GM12875 (cell line): ENCODE results near the gene CPXM2.

ENCODE experiments used
- H3K4me3 ChIP-seq: one replicate; pipeline ENCODE4 v1.5.1; 2011; ENCODE audit warnings: low read depth, low read length, control low read depth
- TF ChIP-seq, protein P1 (sequence below): IDR thresholded peaks from 2 replicates; pipeline ENCODE4 v1.5.1; 2011; ENCODE audit warnings: low read depth, mild to moderate bottlenecking, control low read depth, inconsistent platforms, low read length, moderate library complexity, borderline replicate concordance; ENCODE audit not compliant: insufficient read depth

The CPXM2 gene

DNA sequence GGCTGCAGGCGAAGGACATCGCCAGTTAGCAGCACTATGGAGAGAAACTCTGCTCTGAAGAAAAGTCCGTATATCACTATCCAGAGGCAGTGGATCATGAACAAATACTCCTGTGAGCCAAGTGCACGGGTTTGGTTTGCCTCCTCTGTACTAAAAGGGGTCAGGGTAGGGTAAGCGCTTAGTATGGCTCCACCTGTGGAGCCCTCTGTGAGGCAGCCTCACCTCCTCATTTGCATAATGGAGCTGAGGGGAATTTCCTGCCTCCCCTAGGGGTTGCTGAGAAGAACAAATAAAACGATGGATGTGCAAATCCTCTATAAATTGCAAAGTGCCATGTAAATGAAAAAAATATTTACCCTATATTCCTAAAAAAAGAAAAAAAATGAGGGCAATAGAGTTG is 162.1 kb downstream of the CPXM2 start:
- TF ChIP-seq, protein P1, sequence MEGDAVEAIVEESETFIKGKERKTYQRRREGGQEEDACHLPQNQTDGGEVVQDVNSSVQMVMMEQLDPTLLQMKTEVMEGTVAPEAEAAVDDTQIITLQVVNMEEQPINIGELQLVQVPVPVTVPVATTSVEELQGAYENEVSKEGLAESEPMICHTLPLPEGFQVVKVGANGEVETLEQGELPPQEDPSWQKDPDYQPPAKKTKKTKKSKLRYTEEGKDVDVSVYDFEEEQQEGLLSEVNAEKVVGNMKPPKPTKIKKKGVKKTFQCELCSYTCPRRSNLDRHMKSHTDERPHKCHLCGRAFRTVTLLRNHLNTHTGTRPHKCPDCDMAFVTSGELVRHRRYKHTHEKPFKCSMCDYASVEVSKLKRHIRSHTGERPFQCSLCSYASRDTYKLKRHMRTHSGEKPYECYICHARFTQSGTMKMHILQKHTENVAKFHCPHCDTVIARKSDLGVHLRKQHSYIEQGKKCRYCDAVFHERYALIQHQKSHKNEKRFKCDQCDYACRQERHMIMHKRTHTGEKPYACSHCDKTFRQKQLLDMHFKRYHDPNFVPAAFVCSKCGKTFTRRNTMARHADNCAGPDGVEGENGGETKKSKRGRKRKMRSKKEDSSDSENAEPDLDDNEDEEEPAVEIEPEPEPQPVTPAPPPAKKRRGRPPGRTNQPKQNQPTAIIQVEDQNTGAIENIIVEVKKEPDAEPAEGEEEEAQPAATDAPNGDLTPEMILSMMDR = no peak
- no peak overlapping the region for H3K4me3 ChIP-seq

- TF ChIP-seq, protein P1 = no peak
- H3K4me3 ChIP-seq = no peak overlapping the region
Observed at GRCh38 chr10:123726836-123727235, 164.8 kb downstream of the CPXM2 start.

DNA sequence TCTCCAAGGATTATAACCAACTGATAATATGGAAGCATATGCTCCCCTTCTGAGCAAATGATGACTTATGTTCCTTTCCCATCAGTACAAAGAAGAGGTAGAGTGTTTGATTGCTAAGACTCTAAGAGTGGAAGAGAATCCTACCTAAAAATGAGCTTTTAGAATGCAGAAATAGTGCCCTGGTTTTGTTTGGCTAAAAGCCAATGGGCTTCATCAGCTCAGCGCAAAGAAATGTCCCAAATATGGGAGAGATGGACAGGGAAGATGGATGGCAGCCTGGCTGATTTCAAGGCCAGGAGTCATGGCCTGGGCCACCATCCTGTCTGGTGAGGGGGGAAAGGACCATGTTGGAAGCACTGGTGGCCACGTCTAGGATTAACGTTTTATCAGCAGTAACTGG is 165.2 kb downstream of the CPXM2 start:
- TF ChIP-seq, protein P1 = no peak
- no peak overlapping the region for H3K4me3 ChIP-seq

DNA sequence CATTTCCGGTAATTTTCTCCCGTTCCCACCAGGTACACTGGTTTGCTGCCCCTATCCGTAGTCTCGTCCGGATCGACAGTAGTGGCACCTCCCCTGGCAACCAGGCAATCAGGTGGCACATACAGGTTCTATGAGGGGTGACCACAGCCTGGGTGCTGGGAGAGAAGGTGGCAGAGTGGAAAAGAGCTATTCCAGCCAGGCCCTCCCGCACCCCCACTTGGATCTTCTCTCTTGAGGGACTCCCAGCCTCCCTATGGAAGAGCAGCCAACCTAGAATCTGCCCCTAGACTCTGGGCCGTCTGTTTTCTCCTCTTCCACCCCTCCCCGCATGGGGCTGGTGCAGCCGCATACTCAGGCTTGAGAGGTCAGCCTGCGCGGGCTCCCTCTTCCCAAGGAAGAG is 166.9 kb downstream of the CPXM2 start:
- TF ChIP-seq, protein P1 = no peak

GRCh38 chr10:123722351-123722750 is 169.3 kb downstream of the CPXM2 start:
- H3K4me3 ChIP-seq = no peak overlapping the region
- TF ChIP-seq, protein P1 = no peak

More for the DNA sequence above, 166.9 kb downstream of the CPXM2 start:
- H3K4me3 ChIP-seq = no peak overlapping the region

DNA sequence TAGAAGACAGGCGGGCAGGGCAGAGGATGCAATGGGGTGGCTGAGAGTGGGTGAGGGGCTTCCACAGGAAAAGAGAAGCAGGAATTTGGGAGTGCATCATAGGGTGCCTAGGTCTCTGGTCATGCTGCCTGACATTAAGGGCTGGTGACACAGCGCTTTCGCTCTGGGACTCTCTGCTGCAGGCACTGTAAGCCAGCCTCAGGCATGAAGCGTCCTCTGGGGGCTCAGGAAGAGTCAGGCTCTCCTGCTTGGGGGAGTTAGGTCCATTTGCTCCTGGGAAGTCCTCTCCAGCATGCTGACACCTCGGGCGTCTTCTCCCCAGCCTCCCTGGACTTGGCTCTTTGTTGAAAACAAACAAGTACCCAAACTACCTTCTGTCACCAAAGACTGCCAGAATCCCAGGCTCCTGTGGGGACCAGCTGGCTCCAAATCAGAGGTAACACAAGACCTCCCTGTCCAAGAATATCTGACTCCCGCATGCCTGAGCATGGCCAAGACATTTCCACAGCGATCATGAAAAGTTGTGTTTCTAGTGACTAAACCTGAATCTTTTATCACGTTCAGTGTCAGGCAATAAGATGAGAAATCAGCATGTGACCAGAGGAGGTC is 170.1 kb downstream of the CPXM2 start:
- H3K4me3 ChIP-seq = no peak overlapping the region
- TF ChIP-seq, protein P1 = no peak

DNA sequence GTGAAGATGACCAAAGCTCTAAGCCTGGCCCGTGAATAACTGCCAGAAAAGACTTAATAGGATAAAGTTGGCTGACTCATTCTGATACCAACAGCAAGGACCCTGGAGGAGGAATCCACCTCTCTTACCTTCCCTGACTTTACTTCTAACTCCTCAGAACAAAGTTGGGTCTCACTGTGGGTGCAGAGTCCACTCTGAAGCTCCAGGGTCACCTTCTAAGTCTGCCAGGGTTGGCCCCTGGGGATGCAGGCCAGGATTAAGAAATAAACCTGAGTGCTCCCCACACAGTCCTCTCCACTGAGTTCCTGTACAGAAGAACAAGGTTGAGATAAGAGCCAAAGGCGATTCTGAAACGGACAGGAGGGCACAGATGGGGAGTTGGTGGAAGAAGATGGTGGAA is 171.1 kb downstream of the CPXM2 start:
- TF ChIP-seq, protein P1 = no peak
- no peak overlapping the region for H3K4me3 ChIP-seq
